Fibroblast of skin of left quadriceps (primary cell): Measurements from ENCODE around the gene FLNC.

Source experiments
- DNase-seq, 2 experiments: peaks; one replicate each; pipeline ENCODE4 v3.0.0-alpha.2; 2013; ENCODE audit warnings: low read depth in 2 of 2

Gene FLNC

DNA sequence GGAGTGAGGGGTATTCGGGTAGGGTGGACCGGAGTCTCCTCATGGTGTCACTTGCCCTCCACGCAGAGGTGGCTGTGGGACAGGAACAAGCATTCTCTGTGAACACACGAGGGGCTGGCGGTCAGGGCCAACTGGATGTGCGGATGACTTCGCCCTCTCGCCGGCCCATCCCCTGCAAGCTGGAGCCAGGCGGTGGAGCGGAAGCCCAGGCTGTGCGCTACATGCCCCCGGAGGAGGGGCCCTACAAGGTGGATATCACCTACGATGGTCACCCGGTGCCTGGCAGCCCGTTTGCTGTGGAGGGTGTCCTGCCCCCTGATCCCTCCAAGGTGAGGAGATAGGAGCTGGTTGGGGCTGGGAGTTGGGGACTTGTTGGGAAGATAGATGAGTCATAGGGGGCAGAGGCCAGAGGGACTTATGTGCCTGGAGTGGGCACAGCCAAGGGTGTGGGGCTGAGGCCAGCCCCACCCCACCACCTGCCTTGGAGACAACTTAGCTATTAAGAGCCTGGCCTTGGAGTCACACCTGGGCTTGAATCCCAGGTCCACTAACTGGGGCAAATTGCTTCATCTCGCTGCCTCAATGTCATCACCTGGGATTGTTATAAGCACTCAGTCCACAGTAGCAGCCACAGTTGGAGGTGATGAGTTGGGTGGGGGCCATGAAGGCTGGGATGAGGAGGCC is 13.9 kb downstream of the FLNC start:
- DNase-seq: no peak

DNA sequence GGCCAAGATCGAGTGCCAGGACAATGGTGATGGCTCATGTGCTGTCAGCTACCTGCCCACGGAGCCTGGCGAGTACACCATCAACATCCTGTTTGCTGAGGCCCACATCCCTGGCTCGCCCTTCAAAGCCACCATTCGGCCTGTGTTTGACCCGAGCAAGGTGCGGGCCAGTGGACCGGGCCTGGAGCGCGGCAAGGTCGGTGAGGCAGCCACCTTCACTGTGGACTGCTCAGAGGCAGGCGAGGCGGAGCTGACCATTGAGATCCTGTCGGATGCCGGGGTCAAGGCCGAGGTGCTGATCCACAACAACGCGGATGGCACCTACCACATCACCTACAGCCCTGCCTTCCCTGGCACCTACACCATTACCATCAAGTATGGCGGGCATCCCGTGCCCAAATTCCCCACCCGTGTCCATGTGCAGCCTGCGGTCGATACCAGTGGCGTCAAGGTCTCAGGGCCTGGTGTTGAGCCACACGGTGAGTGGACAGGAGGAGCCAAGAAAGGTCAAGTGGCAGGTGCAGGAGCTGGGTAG is 14.6 kb downstream of the FLNC start:
- no peak for DNase-seq

DNA sequence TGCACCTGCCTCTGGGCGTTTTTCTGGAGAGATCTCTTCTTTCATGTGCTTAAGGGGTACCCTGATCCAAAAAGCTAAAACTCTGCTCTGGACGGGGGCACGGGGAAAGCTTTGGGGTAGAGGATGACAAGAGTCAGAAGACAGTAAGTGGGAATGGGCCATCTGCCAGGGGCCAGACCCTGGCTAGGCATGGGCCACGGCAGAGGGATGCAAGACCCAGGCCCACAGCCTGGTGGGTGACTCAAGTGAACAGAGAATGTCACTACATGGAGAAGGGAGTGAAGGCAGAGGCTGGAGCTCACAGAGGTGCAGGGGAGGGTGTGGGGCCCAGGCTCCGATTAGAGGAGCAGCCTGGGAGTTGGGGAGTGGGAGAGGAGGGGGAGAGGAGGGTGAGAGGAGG is 15.3 kb downstream of the FLNC start:
- no peak for DNase-seq

DNA sequence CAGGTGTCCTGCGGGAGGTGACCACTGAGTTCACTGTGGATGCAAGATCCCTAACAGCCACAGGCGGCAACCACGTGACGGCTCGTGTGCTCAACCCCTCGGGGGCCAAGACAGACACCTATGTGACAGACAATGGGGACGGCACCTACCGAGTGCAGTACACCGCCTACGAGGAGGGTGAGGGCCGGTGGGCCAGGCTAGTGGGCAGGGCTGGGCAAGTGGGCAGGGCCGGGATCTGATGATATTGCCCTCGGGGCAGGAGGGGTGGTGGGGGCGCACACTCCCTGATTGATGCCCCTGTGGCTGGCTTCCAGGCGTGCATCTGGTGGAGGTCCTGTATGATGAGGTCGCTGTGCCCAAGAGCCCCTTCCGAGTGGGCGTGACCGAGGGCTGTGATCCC is 15.8 kb downstream of the FLNC start:
- no peak for DNase-seq

DNA sequence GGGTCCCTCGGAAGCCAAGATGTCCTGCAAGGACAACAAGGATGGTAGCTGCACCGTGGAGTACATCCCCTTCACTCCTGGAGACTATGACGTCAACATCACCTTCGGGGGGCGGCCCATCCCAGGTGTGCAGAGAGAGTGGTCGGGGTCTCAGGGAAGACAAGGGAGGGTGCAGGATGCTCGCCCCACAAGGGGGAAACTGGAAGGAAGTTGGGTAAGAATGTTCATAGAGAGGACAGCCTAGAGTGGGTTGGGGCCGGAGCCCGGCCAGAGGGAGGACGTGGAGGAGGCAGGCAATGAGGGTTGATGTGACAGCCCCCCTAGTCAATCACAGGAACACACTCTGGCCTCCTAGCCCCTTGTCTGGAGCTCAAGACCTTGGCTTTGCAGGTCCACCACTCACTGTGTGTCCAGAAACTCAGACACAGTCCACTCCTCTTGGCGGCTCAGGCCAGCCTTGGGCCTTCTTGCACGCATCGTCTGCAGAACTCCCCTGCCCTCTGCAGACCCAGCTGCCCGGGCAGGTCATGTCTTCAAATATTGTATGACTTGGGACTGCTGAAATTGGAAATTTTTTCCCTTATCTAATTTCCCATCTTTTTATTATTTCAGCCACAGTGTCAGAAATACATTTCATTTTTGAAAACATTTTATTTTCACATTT is 16.7 kb downstream of the FLNC start:
- DNase-seq: no peak

DNA sequence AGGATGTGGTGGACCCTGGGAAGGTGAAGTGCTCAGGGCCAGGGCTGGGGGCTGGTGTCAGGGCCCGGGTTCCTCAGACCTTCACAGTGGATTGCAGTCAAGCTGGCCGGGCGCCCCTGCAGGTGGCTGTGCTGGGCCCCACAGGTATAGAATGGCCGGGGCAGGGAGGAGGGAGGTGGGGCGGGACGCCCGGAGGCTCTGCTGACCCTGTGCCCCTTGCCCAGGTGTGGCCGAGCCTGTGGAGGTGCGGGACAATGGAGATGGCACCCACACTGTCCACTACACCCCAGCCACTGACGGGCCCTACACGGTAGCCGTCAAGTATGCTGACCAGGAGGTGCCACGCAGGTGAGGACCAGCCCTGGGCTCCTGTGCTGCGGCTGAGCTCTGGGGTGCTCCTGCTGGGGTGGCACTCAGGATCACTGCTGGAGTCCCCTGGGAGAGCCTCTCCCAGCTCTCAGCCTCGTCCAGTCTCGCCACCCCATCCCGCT is 17.6 kb downstream of the FLNC start:
- DNase-seq: no peak

DNA sequence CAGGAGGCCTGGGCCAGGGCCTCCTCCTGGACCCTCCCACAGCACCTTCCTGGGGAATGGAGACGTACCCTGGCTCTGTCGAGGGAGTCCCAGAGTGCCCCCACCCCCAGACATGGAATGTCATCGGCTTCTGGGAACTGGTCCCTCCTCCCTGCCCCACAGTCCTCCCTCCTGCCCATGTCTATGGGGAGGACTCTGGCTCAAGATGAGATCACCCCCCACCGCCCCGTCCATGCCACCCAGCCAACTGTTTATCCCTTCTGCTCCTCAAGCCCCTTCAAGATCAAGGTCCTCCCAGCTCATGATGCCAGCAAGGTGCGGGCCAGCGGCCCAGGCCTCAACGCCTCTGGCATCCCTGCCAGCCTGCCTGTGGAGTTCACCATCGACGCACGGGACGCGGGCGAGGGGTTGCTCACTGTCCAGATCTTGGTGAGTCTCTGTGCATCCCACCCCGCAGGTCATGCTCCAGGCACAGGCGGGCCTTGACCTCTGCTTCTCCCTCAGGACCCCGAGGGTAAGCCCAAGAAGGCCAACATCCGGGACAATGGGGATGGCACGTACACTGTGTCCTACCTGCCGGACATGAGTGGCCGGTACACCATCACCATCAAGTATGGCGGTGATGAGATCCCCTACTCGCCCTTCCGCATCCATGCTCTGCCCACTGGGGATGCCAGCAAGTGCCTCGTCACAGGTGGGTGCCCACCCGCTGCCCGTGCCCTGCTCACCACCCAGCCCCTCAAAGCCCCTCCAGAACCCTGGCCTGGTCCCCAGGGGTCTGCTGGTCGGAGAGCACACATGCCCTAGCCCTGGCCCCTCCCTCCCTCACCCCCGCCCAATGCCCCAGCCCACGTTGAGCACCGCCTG is 18.3 kb downstream of the FLNC start:
- DNase-seq: no peak

DNA sequence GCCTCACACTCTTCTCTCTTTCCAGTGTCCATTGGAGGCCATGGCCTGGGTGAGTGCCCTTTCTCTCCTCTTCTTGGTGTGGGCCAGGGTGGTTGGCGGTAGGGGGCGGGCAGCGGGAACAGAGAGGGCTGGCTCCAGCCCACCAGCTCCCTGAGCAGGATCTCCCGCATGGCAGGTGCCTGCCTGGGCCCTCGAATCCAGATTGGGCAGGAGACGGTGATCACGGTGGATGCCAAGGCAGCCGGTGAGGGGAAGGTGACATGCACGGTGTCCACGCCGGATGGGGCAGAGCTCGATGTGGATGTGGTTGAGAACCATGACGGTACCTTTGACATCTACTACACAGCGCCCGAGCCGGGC is 18.9 kb downstream of the FLNC start:
- no peak for DNase-seq

DNA sequence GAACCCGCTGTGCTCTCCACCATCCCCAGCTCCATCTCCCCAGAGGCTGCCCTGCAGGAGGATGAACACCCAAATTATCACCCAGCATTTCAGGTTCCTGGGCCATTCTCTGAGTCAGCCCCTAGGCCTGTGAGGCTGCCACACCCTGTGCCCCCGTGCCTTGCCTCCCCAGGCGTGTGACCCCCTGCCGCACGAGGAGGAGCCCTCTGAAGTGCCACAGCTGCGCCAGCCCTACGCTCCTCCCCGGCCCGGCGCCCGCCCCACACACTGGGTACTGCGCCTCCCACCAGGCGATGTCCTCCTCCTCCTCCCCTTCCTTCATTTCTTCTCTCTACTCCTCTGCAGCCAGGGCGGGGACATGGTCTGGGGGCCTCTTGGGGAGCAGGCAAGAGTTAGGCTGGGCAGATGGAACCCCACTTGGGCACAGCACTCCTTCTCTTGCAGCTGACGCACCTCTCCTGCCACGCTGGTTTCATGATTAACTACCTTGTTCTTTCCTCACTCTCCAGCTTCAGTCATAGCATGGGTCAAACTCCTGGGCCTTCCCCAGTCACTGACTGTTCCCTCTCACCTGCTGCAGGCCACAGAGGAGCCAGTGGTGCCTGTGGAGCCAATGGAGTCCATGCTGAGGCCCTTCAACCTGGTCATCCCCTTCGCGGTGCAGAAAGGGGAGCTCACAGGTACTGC is 19.7 kb downstream of the FLNC start:
- DNase-seq: no peak

DNA sequence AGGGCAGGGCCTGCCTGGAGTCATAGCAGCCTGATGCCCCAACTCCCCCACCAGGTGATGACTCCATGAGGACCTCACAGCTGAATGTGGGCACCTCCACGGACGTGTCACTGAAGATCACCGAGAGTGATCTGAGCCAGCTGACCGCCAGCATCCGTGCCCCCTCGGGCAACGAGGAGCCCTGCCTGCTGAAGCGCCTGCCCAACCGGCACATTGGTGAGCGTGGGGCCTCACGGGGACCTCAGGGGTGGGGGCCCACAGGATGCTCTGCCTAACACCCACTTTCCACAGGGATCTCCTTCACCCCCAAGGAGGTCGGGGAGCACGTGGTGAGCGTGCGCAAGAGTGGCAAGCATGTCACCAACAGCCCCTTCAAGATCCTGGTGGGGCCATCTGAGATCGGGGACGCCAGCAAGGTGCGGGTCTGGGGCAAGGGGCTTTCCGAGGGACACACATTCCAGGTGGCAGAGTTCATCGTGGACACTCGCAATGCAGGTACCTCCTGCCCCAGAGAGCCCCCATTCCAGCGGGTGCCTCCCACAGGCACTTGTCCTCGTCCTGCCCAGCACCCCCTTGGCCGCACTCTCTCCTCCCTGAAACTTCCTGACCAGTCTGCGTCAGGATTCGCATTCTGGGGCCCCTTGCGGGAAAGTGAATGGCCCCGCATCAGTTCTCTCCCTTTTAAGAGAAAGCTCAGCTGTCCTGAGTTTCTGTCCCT is 22.5 kb downstream of the FLNC start:
- no peak for DNase-seq

DNA sequence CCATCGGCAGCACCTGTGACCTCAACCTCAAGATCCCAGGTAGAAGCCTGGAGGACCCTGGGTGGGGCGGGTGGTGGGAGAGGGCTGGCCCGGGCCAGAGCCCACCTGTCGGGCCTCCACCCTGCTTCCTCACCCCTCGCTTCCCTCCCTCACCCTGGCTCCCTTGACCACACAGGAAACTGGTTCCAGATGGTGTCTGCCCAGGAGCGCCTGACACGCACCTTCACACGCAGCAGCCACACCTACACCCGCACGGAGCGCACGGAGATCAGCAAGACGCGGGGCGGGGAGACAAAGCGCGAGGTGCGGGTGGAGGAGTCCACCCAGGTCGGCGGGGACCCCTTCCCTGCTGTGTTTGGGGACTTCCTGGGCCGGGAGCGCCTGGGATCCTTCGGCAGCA is 23.6 kb downstream of the FLNC start:
- DNase-seq: no peak

DNA sequence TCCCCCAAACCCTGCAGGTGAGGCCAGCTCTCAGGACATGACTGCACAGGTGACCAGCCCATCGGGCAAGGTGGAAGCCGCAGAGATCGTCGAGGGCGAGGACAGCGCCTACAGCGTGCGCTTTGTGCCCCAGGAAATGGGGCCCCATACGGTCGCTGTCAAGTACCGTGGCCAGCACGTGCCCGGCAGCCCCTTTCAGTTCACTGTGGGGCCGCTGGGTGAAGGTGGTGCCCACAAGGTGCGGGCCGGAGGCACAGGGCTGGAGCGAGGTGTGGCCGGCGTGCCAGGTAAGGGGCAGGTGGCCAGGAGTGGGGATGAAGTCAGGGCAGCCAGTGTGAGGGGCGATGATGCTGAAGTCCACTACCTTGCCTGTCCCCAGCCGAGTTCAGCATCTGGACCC is 24.2 kb downstream of the FLNC start:
- DNase-seq: no peak

DNA sequence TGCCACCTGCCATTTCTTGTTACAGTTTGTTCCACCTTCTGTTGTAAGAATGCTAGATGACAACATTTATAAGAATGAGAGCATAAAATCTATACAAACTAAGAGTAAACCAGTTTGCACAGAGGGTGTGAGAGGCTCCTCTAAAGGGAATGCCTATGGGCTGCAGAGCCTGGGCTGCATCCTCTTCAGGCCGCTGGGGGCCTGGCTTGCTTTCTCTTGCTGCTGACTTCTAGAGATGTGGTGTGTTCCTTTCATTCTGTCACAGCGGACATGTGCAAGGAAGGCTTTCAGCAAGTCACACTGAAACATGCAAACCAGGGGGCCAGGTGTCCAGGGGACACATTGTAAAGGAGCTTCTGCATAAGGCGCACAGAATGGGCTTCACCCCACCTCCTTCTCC is 25.4 kb downstream of the FLNC start:
- no peak for DNase-seq

DNA sequence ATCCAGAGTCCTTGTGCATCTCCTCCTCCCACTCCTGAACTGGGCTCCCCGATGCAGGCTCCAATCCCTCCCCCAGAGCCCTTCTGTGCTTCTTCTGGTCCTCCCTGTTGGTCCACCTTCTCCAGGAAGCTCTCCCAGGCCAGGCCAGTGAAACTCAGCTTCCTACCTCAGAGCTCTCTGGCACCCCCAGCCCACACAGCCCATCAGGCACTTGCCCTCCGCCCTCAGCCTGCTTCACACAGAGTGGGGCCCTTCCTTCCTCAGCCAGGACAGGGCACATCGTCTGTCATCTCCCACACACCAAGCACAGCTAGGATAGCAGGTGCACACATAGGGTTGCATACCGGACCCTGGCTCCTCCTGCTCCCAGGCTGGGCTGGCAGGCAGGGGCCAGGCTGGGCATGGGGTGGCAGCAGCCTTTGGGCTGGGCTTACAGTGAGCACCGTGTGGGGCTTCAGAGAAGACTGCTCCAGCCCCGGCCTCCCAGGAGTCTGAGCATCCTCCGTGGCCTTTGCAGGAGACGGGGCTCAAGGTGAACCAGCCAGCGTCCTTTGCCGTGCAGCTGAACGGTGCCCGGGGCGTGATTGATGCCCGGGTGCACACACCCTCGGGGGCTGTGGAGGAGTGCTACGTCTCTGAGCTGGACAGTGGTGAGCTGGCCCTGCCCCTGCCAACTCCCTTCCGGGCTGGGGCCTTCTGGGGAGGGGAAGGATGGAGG is 26.0 kb downstream of the FLNC start:
- DNase-seq: no peak

DNA sequence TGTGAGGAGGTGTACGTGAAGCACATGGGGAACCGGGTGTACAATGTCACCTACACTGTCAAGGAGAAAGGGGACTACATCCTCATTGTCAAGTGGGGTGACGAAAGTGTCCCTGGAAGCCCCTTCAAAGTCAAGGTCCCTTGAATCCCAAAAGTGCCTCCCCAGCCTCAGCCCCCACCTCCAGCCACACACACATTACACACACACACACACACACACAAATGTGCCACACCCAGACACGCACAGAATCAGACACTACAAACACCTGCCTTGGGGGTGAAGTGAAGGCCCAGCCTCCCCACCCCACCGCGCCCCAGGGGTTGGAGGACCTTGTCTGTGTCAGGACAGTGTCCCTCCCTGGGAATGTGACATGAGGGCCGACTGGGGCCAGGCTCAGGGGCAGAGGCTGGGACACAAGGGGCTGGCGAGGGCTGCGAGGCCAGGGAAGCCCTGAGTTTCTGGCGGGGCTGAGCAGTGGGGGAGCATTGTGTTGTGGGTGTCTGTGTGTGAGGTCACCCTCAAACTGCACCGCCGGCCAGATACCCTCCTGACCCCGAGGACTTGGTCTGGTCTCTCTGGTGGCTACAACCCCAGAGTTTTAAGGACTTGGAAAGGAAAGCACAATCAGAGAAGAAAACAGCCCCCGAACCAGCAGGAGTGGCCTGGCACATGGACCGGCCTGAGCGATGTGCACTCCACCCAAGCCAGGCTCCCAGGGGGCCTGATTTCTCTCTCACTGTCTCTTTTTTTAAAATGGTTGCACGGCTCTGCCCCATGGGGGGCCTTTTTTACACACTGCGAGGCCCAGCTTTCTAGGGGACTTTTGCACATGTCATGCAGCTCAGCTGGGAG is 28.4 kb downstream of the FLNC start:
- DNase-seq: no peak

DNA sequence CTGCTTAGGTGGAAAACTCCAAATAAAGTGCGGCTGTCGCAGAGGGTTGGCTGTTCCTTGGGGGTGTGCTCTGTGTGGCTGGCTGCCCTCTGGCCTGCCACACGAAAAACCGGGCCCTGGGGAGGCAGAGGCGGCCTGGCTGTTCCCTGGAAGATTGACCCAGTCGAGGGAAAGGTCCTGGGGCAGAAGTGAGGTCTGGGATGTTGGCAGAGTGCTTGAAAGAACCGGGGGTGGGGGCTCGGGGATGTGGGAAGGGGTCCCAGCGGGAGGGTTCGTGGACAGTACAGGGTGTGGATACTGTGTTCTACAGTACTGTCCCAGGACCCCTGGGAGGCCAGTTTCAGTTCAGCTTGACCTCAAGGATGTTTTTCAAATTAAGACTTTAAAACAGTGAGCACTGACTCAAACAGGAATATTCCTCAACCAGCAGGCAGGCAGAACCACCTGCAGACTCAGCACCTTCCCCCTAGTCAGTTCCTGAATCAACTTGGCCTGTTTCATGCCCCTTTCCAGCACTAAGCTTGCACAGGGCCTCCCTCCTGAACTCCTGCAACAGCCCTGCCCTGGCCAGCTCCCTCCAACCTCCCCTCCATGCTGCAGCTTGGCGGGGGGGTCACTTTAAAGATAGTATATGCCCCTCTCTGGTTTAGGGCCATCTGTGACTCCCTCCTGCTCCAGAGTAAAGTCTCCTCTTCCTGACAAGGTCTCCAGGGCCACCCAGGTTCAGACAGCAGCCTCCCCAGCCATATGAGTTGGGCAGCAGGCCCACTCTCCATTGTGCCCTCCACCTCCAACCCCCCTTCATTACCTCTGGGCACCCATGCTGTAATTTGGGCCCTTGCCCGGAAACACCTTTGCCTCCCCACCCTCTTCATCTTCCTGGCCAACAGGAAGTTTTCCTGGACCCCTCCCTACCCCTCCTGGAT is 29.3 kb downstream of the FLNC start:
- no peak for DNase-seq

DNA sequence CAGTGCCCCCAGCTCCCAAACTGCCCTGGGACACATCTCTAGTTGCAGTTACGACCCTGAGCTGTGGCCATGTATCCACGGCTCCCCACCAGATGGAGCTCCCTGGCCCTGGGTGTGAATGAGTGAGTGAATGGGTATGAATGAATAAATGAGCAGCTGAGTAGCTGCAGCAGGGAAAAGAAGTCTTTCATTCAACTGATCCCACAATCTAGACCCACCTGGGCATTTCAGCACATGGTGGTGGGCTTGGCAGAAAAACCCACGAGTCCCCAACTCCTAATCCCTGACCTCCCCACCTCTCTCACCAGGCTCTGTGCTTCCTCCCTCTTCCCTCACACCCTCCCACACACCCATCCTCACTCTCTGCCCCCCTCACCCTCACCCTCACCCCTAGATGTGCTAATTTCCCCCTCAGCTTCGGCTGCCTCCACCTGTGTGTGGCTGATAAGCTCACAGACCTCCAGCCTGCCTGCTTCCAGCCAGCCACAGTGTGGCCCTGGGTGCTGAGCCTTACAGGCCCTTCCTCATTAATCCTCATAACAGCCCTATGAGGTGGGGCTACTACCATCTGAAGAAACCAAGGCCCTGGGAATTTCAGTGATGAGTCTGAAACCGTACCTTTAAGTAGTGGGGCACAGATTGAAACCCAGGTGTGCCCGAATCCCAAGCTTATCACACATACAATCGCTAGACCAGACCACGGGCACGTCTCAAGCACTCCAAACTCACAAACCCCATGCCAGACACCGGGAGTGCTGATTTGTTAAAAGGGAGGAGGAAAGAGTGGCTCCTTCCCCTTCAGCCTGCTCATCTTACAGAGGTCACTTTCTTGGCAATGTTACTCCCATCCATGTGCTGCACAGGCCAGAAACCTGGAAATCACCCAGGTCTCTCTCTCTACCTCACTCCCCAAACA is 30.2 kb downstream of the FLNC start:
- peak in 1 of 2 experiments; percentile 15 for DNase-seq
